ENCODE data around the gene ABHD16B. TPM values are rescaled to one million over a fixed set of nuclear protein-coding genes. Genes with fewer than 3 reads are reported as not detected.

Gene ABHD16B
- total and polyA plus RNA-seq, 2 donors (not counting 3 experiments of a cell fraction or from before 2014, with no cell fraction given) = not detected

GRCh38 chr20:63843222-63843621, 18.1 kb upstream of the ABHD16B start:
- ChIA-PET CTCF (no interaction called here), POLR2A (no interaction called here)
- Histone ChIP-seq H3K4me1 (ENCODE audit: control insufficient read depth, extremely low read depth, insufficient read depth, low read length) (peaks cover 23% of the 10 kb centered on the region), H3K27ac (ENCODE audit: insufficient read depth, low read depth, low read length) (no peak overlapping the region), H3K4me2 (ENCODE audit: insufficient read depth, low read length) (no peak overlapping the region), H4K20me1 (replicated peaks; ENCODE audit: control insufficient read depth, extremely low read depth, insufficient read depth, low read length) (no peaks in the 10 kb centered on the region), H3K4me3 (replicated peaks in 1 of 3; ENCODE audit: insufficient read depth in 1 of 3, low read depth in 1 of 3, low read length in 3 of 3) (no peak overlapping the region), H3K27me3 (ENCODE audit: control insufficient read depth in 2 of 2, insufficient read depth in 2 of 2, low read length in 2 of 2) (no peaks in the 10 kb centered on the region), H3K9me3 (replicated peaks; ENCODE audit: control insufficient read depth, insufficient read depth, low read length) (no peaks in the 10 kb centered on the region), H3K79me2 (ENCODE audit: control insufficient read depth, insufficient read depth, low read length) (no peaks in the 10 kb centered on the region), H2AFZ (ENCODE audit: low read depth, low read length) (no peak overlapping the region), H3K36me3 (ENCODE audit: control insufficient read depth in 2 of 2, extremely low read depth in 1 of 2, insufficient read depth in 2 of 2, low read length in 2 of 2) (no peaks in the 10 kb centered on the region), H3K9ac (replicated peaks; ENCODE audit: extremely low read depth, insufficient read depth, low read length) (no peak overlapping the region), H3K9me1 (replicated peaks; ENCODE audit: control insufficient read depth, extremely low read depth, insufficient read depth, low read length) (no peaks in the 10 kb centered on the region)
- dilution Hi-C loops (cut with MboI; ENCODE audit: extremely low pct_ligation_motif_present, low sequenced_read_pairs) = no loop called here
- no TSS peak for BruUV-seq (replicated peaks)
- no peak for TF ChIP-seq POLR2A (IDR thresholded peaks at IDR 0.05; ENCODE audit: low read depth, low read length)
- no peak for TF ChIP-seq MYC (IDR thresholded peaks at IDR 0.05; ENCODE audit: low read depth, low read length)
- TF ChIP-seq JUN (IDR thresholded peaks at IDR 0.05; ENCODE audit: borderline replicate concordance, insufficient read depth, insufficient read length, low read depth) = no peak
- TF ChIP-seq CTCF (IDR thresholded peaks at IDR 0.05; ENCODE audit: extremely low read depth in 1 of 2, insufficient read depth in 1 of 2, low read depth in 1 of 2, low read length in 2 of 2) = no peak
- FAIRE-seq = no peak
- DNase-seq (ENCODE audit: low read depth, low spot score) = no peak
- intact Hi-C loops (cut with micrococcal nuclease) = no loop called here

- Histone ChIP-seq H2AFZ (ENCODE audit: low read depth, low read length) (no peak overlapping the region), H3K27ac (ENCODE audit: insufficient read depth, low read depth, low read length) (no peak overlapping the region), H3K4me1 (ENCODE audit: control insufficient read depth, extremely low read depth, insufficient read depth, low read length) (peaks cover 25% of the 10 kb centered on the region), H3K79me2 (ENCODE audit: control insufficient read depth, insufficient read depth, low read length) (no peaks in the 10 kb centered on the region), H3K9ac (replicated peaks; ENCODE audit: extremely low read depth, insufficient read depth, low read length) (no peak overlapping the region), H3K9me3 (replicated peaks; ENCODE audit: control insufficient read depth, insufficient read depth, low read length) (no peaks in the 10 kb centered on the region), H4K20me1 (replicated peaks; ENCODE audit: control insufficient read depth, extremely low read depth, insufficient read depth, low read length) (no peaks in the 10 kb centered on the region), H3K27me3 (ENCODE audit: control insufficient read depth in 2 of 2, insufficient read depth in 2 of 2, low read length in 2 of 2) (no peaks in the 10 kb centered on the region), H3K4me2 (ENCODE audit: insufficient read depth, low read length) (no peak overlapping the region), H3K36me3 (ENCODE audit: control insufficient read depth in 2 of 2, extremely low read depth in 1 of 2, insufficient read depth in 2 of 2, low read length in 2 of 2) (no peaks in the 10 kb centered on the region), H3K4me3 (replicated peaks in 1 of 3; ENCODE audit: insufficient read depth in 1 of 3, low read depth in 1 of 3, low read length in 3 of 3) (no peak overlapping the region), H3K9me1 (replicated peaks; ENCODE audit: control insufficient read depth, extremely low read depth, insufficient read depth, low read length) (no peaks in the 10 kb centered on the region)
- DNase-seq (ENCODE audit: low read depth, low spot score) (no peak), FAIRE-seq (no peak)
- no peak for TF ChIP-seq POLR2AphosphoS5 (IDR thresholded peaks at IDR 0.05; ENCODE audit: insufficient read depth, low read depth, low read length)
- no peak for TF ChIP-seq EZH2 (IDR thresholded peaks at IDR 0.05; ENCODE audit: borderline replicate concordance, low read depth, low read length, severe bottlenecking)
- TF ChIP-seq GATA2 (IDR thresholded peaks at IDR 0.05; ENCODE audit: insufficient read depth, insufficient read length, low read depth, low read length) = no peak
- no peak for TF ChIP-seq CTCF (IDR thresholded peaks at IDR 0.05; ENCODE audit: extremely low read depth in 1 of 2, insufficient read depth in 1 of 2, low read depth in 1 of 2, low read length in 2 of 2)
- TF ChIP-seq MYC (IDR thresholded peaks at IDR 0.05; ENCODE audit: low read depth, low read length) = no peak
- no peak for TF ChIP-seq JUN (IDR thresholded peaks at IDR 0.05; ENCODE audit: borderline replicate concordance, insufficient read depth, insufficient read length, low read depth)
- ChIA-PET CTCF (no interaction called here), POLR2A (no interaction called here)
- intact Hi-C loops (cut with micrococcal nuclease) = no loop called here
- dilution Hi-C loops (cut with MboI; ENCODE audit: extremely low pct_ligation_motif_present, low sequenced_read_pairs) = no loop called here
- no TSS peak for BruUV-seq (replicated peaks)
Observed at GRCh38 chr20:63843778-63844177, 17.5 kb upstream of the ABHD16B start.

Measured in endothelial cell of umbilical vein (primary cell).